Panc1 (cell line): Measurements from ENCODE around the gene KCNIP3. TPM values are rescaled to one million over a fixed set of nuclear protein-coding genes. Genes with fewer than 3 reads are reported as not detected.

Source experiments
- ATAC-seq: fragments of 200-7000 bp; cut with Tn5 transposase; 2 replicates; pipeline ENCODE4 v1.9.1; 2020; ENCODE audit warnings: mild to moderate bottlenecking, moderate library complexity
- BruUV-seq: library from RNA; stranded (reverse); fragments of 400-500 nt; replicated peaks from 2 replicates; lab custom pipeline; 2021; lab: Mats Ljungman, UMichigan
- CTCF ChIA-PET: fragments of 300-600 bp; sonication (Branson Sonifier 250); formaldehyde crosslinking; loops from one replicate; lab custom pipeline; 2022; ENCODE audit warnings: antibody characterized with exemption; lab: Charles Lee
- POLR2A ChIA-PET: fragments of 300-600 bp; sonication (Branson Sonifier 250); formaldehyde crosslinking; loops from one replicate; lab custom pipeline; 2022; ENCODE audit warnings: antibody characterized with exemption; lab: Charles Lee
- DNase-seq: peaks from one replicate; pipeline ENCODE4 v3.0.0-alpha.2; 2010; ENCODE audit warnings: low read depth, low spot score
- H3K27ac ChIP-seq: 2 replicates; pipeline ENCODE4 v1.5.1; 2011; ENCODE audit warnings: mild to moderate bottlenecking, low read length, inconsistent platforms
- H3K27me3 ChIP-seq: fragments of 200-500 bp; sonication (Bioruptor generic); 2 replicates; pipeline ENCODE4 v1.6.0; 2014; ENCODE audit warnings: low read length, inconsistent platforms; ENCODE audit not compliant: control insufficient read depth, insufficient read depth
- H3K36me3 ChIP-seq: fragments of 200-500 bp; sonication (Bioruptor generic); 2 replicates; pipeline ENCODE4 v1.5.1; 2014; ENCODE audit warnings: inconsistent platforms, mild to moderate bottlenecking, low read length, moderate library complexity; ENCODE audit not compliant: control insufficient read depth, insufficient read depth
- H3K4me1 ChIP-seq: 2 replicates; pipeline ENCODE4 v1.5.1; 2011; ENCODE audit warnings: inconsistent platforms, mild to moderate bottlenecking, low read length, moderate library complexity; ENCODE audit not compliant: control insufficient read depth, insufficient read depth
- H3K4me3 ChIP-seq, 2 experiments: 2 replicates each; pipeline ENCODE4 v1.5.1; 2011 to 2012; ENCODE audit warnings: low read depth in 2 of 2, low read length in 2 of 2, mild to moderate bottlenecking in 2 of 2, inconsistent platforms in 1 of 2, moderate library complexity in 1 of 2
- H3K9me3 ChIP-seq: fragments of 200-500 bp; sonication (Bioruptor generic); 2 replicates; pipeline ENCODE4 v1.5.1; 2014; ENCODE audit warnings: low read depth, mild to moderate bottlenecking, inconsistent platforms, low read length, moderate library complexity; ENCODE audit not compliant: control insufficient read depth, insufficient read depth
- CTCF ChIP-seq: fragments of 450-650 bp; IDR thresholded peaks from 2 replicates; pipeline ENCODE4 v1.5.1; 2017; ENCODE audit warnings: mild to moderate bottlenecking
- POLR2AphosphoS5 ChIP-seq: IDR thresholded peaks from 2 replicates; pipeline ENCODE4 v1.6.1; 2012; ENCODE audit warnings: mild to moderate bottlenecking, low read depth, low read length, moderate library complexity
- REST ChIP-seq, 2 experiments: IDR thresholded peaks; 2 replicates each; pipeline ENCODE4 v1.6.1; 2011 to 2012; ENCODE audit warnings: low read depth in 2 of 2, control low read depth in 1 of 2, low read length in 1 of 2, mild to moderate bottlenecking in 1 of 2, moderate library complexity in 1 of 2; ENCODE audit not compliant: insufficient read depth in 1 of 2
- SIN3A ChIP-seq: IDR thresholded peaks from 2 replicates; pipeline ENCODE4 v1.6.1; 2012; ENCODE audit warnings: low read depth, mild to moderate bottlenecking, low read length, moderate library complexity, borderline replicate concordance; ENCODE audit not compliant: insufficient read depth
- TCF7L2 ChIP-seq: IDR thresholded peaks from 2 replicates; pipeline ENCODE4 v1.6.1; 2011; ENCODE audit warnings: mild to moderate bottlenecking, low read depth, low read length, inconsistent platforms
- in situ Hi-C: cut with HindIII; loops from 2 replicates; pipeline ENCODE4 v1.10.0; 2016; ENCODE audit warnings: low sequenced_read_pairs, low pct_unique_long_range_greater_than_20kb
- intact Hi-C: fragments of 100-400 bp; cut with micrococcal nuclease; formaldehyde crosslinking; loops from one replicate; pipeline ENCODE4 v1.10.0; 2022; ENCODE audit not compliant: unreplicated experiment
- total RNA-seq: library from RNA; stranded (reverse); gene quantifications from one replicate; pipeline ENCODE4 v1.2.1, GENCODE V29; 2021; ENCODE audit not compliant: unreplicated experiment

The KCNIP3 gene
- total RNA-seq, 1 experiment from 2014 or later, result 17.5 TPM

- DNase-seq, result no peak
- no peaks in the 10 kb centered on the region for H3K9me3 ChIP-seq
- in situ Hi-C loops (no loop called here), intact Hi-C loops (no loop called here)
- no peak for TF ChIP-seq POLR2AphosphoS5
- TF ChIP-seq TCF7L2, result no peak
- TF ChIP-seq REST (IDR thresholded peaks at IDR 0.05; ENCODE audit: insufficient read depth in 1 of 2, low read depth in 2 of 2, low read length in 1 of 2), result no peak
- TF ChIP-seq SIN3A, result no peak
- TF ChIP-seq CTCF, result no peak
- no peaks in the 10 kb centered on the region for H3K36me3 ChIP-seq
- BruUV-seq, result no TSS peak
- no peak overlapping the region for H3K4me3 ChIP-seq
- CTCF ChIA-PET, result interaction anchor here (0.7 kb wide), 1 partner anchor 152 kb away, joined by 3 read pairs; no protein-coding TSS in a partner anchor
- POLR2A ChIA-PET, result no interaction called here
- H3K27me3 ChIP-seq, result no peaks in the 10 kb centered on the region
- no peak overlapping the region for H3K27ac ChIP-seq
- no peak for ATAC-seq
- no peaks in the 10 kb centered on the region for H3K4me1 ChIP-seq
Observed at GRCh38 chr2:95383635-95384027, 86.5 kb downstream of the KCNIP3 start.

- ChIA-PET POLR2A (interaction anchor here (0.6 kb wide), 1 partner anchor 19 kb away, joined by 3 read pairs; no protein-coding TSS in a partner anchor), CTCF (no interaction called here)
- Histone ChIP-seq H3K27me3 (no peaks in the 10 kb centered on the region), H3K4me1 (no peaks in the 10 kb centered on the region), H3K36me3 (no peaks in the 10 kb centered on the region), H3K4me3 (no peak overlapping the region), H3K27ac (no peak overlapping the region), H3K9me3 (no peaks in the 10 kb centered on the region)
- in situ Hi-C loops, result no loop called here
- intact Hi-C loops, result no loop called here
- TF ChIP-seq TCF7L2, result no peak
- no peak for TF ChIP-seq CTCF
- TF ChIP-seq SIN3A, result no peak
- no peak for TF ChIP-seq POLR2AphosphoS5
- TF ChIP-seq REST (IDR thresholded peaks at IDR 0.05; ENCODE audit: insufficient read depth in 1 of 2, low read depth in 2 of 2, low read length in 1 of 2), result no peak
- ATAC-seq (peak; percentile 37; the same call in 1 of the 2 replicates), DNase-seq (no peak)
- no TSS peak for BruUV-seq
Observed at GRCh38 chr2:95384854-95385569, 87.9 kb downstream of the KCNIP3 start.
